Transverse colon (tissue), 4 donors: ENCODE data around the gene UNC13C.

Experiments used
- EP300 ChIP-seq: sonication (generic); formaldehyde crosslinking; IDR thresholded peaks from one replicate; pipeline ENCODE4 v1.6.1; 2017; ENCODE audit warnings: antibody characterized with exemption, low read depth
- POLR2A ChIP-seq: fragments of 450-650 bp; IDR thresholded peaks from one replicate; pipeline ENCODE4 v1.6.1; 2016; ENCODE audit warnings: antibody characterized with exemption, mild to moderate bottlenecking, moderate library complexity
- POLR2AphosphoS5 ChIP-seq, 3 donors: sonication (generic); formaldehyde crosslinking; IDR thresholded peaks; one replicate each; pipeline ENCODE4 v1.6.1; 2016; ENCODE audit warnings: antibody characterized with exemption in 3 of 3
- TF ChIP-seq, protein P1 (sequence below), 5 experiments: fragments of 200-600 bp in 3 of 5; fragments of 450-650 bp in 2 of 5; sonication (generic) in 3 of 5; IDR thresholded peaks; 1 replicate in 2 of 5; 2 replicates in 3 of 5; pipeline ENCODE4 v1.5.1; 2016 to 2017; ENCODE audit warnings: antibody characterized with exemption in 5 of 5, inconsistent platforms in 3 of 5, mild to moderate bottlenecking in 2 of 5, moderate library complexity in 1 of 5

DNA sequence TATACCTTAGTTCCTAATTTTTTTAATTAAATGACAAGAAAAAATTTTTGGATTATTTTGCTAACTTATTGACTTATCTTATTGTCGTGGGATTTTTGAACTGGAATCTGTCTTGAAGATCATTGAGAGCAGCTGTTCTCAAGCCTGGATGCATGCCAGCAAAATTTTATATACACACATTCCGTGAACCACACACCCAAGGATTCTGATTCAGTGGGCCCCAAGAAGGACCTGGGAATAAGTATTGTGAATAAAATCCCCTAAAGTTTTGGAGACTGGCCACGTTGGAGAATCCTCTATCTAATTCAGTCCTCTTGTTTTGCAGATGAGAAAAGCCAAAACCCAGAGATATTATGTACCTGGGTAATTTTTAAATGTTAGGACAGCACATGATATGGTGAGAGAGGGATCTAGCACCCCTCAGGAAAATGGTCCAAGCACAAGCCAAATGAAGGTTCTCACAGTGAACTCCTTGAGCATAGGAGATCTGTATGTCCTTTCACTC, 55.2 kb downstream of the UNC13C start:
- TF ChIP-seq, protein P1, sequence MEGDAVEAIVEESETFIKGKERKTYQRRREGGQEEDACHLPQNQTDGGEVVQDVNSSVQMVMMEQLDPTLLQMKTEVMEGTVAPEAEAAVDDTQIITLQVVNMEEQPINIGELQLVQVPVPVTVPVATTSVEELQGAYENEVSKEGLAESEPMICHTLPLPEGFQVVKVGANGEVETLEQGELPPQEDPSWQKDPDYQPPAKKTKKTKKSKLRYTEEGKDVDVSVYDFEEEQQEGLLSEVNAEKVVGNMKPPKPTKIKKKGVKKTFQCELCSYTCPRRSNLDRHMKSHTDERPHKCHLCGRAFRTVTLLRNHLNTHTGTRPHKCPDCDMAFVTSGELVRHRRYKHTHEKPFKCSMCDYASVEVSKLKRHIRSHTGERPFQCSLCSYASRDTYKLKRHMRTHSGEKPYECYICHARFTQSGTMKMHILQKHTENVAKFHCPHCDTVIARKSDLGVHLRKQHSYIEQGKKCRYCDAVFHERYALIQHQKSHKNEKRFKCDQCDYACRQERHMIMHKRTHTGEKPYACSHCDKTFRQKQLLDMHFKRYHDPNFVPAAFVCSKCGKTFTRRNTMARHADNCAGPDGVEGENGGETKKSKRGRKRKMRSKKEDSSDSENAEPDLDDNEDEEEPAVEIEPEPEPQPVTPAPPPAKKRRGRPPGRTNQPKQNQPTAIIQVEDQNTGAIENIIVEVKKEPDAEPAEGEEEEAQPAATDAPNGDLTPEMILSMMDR (IDR thresholded peaks at IDR 0.05): no peak
- TF ChIP-seq POLR2A (no peak), POLR2AphosphoS5 (IDR thresholded peaks at IDR 0.05) (no peak), EP300 (no peak)
